ENCODE results near the gene ITFG1. TPM values are rescaled to one million over a fixed set of nuclear protein-coding genes. Genes with fewer than 3 reads are reported as not detected.
A peak's percentile ranks its signal among the peaks of the same experiment; 100 is the strongest.

Gene ITFG1
- total RNA-seq, 1 donor from 2014 or later: 41.3 TPM

GRCh38 chr16:47408491-47408890 lies 52.4 kb downstream of the ITFG1 start:
- Mint-ChIP-seq H3K4me3 (ENCODE audit: low read depth) (no peak overlapping the region), H3K4me1 (ENCODE audit: low read depth) (no peaks in the 10 kb centered on the region), H3K27me3 (no peaks in the 10 kb centered on the region), H3K36me3 (ENCODE audit: insufficient read depth) (peaks cover 11% of the 10 kb centered on the region), H3K9me3 (ENCODE audit: low read depth) (no peaks in the 10 kb centered on the region), H3K27ac (no peak overlapping the region)
- DNase-seq (ENCODE audit: low spot score, unreplicated experiment): no peak
- TF ChIP-seq CTCF (IDR thresholded peaks at IDR 0.05; ENCODE audit: unreplicated experiment): no peak

- Mint-ChIP-seq H3K36me3 (ENCODE audit: insufficient read depth) (no peaks in the 10 kb centered on the region), H3K27ac (no peak overlapping the region), H3K9me3 (ENCODE audit: low read depth) (no peaks in the 10 kb centered on the region), H3K4me1 (ENCODE audit: low read depth) (peaks cover 2% of the 10 kb centered on the region), H3K4me3 (ENCODE audit: low read depth) (no peak overlapping the region), H3K27me3 (no peaks in the 10 kb centered on the region)
- DNase-seq (ENCODE audit: low spot score, unreplicated experiment): no peak
- no peak for TF ChIP-seq CTCF (IDR thresholded peaks at IDR 0.05; ENCODE audit: unreplicated experiment)
Observed at GRCh38 chr16:47395733-47396498, 64.9 kb downstream of the ITFG1 start.

DNA sequence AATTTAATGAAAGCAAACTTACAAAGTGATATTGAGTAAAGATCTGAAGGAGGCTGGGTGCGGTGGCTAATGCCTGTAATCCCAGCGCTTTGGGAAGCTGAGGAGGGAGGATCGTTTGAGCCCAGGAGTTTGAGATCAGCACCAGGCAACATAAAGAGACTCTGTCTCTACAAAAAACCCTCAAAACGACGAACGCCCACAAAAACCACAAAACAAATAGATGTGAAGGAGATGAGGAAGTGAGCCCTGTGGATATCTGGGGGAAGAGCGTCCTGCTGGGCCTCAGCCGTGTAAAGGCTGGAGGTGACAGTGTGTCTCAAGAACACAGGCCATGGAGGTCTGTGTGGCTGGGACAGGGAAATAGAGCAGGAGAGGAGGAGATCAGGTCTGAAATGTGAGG lies 68.8 kb downstream of the ITFG1 start:
- no peaks in the 10 kb centered on the region for H3K27me3 Mint-ChIP-seq
- H3K9me3 Mint-ChIP-seq (ENCODE audit: low read depth): no peaks in the 10 kb centered on the region
- H3K36me3 Mint-ChIP-seq (ENCODE audit: insufficient read depth): no peaks in the 10 kb centered on the region
- H3K4me1 Mint-ChIP-seq (ENCODE audit: low read depth): no peaks in the 10 kb centered on the region
- H3K27ac Mint-ChIP-seq: peak overlapping the region; percentile 0
- no peak overlapping the region for H3K4me3 Mint-ChIP-seq (ENCODE audit: low read depth)
- DNase-seq (ENCODE audit: low spot score, unreplicated experiment): no peak
- no peak for TF ChIP-seq CTCF (IDR thresholded peaks at IDR 0.05; ENCODE audit: unreplicated experiment)

GRCh38 chr16:47388705-47389104 lies 72.2 kb downstream of the ITFG1 start:
- DNase-seq (ENCODE audit: low spot score, unreplicated experiment): no peak
- no peak for TF ChIP-seq CTCF (IDR thresholded peaks at IDR 0.05; ENCODE audit: unreplicated experiment)
- no peaks in the 10 kb centered on the region for H3K4me1 Mint-ChIP-seq (ENCODE audit: low read depth)
- H3K9me3 Mint-ChIP-seq (ENCODE audit: low read depth): no peaks in the 10 kb centered on the region
- H3K27ac Mint-ChIP-seq: no peak overlapping the region
- H3K4me3 Mint-ChIP-seq (ENCODE audit: low read depth): no peak overlapping the region
- H3K36me3 Mint-ChIP-seq (ENCODE audit: insufficient read depth): no peaks in the 10 kb centered on the region
- no peaks in the 10 kb centered on the region for H3K27me3 Mint-ChIP-seq

- H3K36me3 Mint-ChIP-seq (ENCODE audit: insufficient read depth): no peaks in the 10 kb centered on the region
- no peaks in the 10 kb centered on the region for H3K27me3 Mint-ChIP-seq
- no peak overlapping the region for H3K4me3 Mint-ChIP-seq (ENCODE audit: low read depth)
- H3K27ac Mint-ChIP-seq: peak overlapping the region; percentile 62
- no peaks in the 10 kb centered on the region for H3K9me3 Mint-ChIP-seq (ENCODE audit: low read depth)
- no peaks in the 10 kb centered on the region for H3K4me1 Mint-ChIP-seq (ENCODE audit: low read depth)
- TF ChIP-seq CTCF (IDR thresholded peaks at IDR 0.05; ENCODE audit: unreplicated experiment): no peak
- no peak for DNase-seq (ENCODE audit: low spot score, unreplicated experiment)
Observed at GRCh38 chr16:47387026-47387734, 73.7 kb downstream of the ITFG1 start.
